H9 (cell line): ENCODE data around the gene RC3H2. TPM values are rescaled to one million over a fixed set of nuclear protein-coding genes. Genes with fewer than 3 reads are reported as not detected.

Source experiments
- DNase-seq: peaks from one replicate; pipeline ENCODE4 v3.0.0-alpha.2; 2017
- H2AFZ ChIP-seq: one replicate; pipeline ENCODE4 v1.6.1; 2013; ENCODE audit warnings: mild to moderate bottlenecking, low read length, control low read depth, moderate library complexity
- H2AK5ac ChIP-seq: 2 replicates; pipeline ENCODE4 v1.6.1; 2013; ENCODE audit warnings: low read length, control low read depth, mixed read lengths; ENCODE audit not compliant: insufficient read length
- H2BK120ac ChIP-seq: one replicate; pipeline ENCODE4 v1.6.1; 2013; ENCODE audit warnings: low read depth, mild to moderate bottlenecking, low read length, control low read depth, inconsistent platforms; ENCODE audit not compliant: poor library complexity, severe bottlenecking
- H2BK12ac ChIP-seq: 2 replicates; pipeline ENCODE4 v1.6.1; 2013; ENCODE audit warnings: low read length, control low read depth, mixed read lengths, low read depth; ENCODE audit not compliant: insufficient read length
- H2BK15ac ChIP-seq: 2 replicates; pipeline ENCODE4 v1.6.1; 2013; ENCODE audit warnings: low read depth, low read length, control low read depth
- H2BK20ac ChIP-seq: one replicate; pipeline ENCODE4 v1.6.1; 2013; ENCODE audit warnings: low read depth, mild to moderate bottlenecking, low read length, control low read depth, inconsistent platforms; ENCODE audit not compliant: poor library complexity, severe bottlenecking
- H2BK5ac ChIP-seq: 2 replicates; pipeline ENCODE4 v1.6.1; 2013; ENCODE audit warnings: low read length, control low read depth, mixed read lengths; ENCODE audit not compliant: insufficient read length
- H3K14ac ChIP-seq: 2 replicates; pipeline ENCODE4 v1.6.1; 2013; ENCODE audit warnings: low read length, control low read depth; ENCODE audit not compliant: insufficient read depth
- H3K18ac ChIP-seq: 2 replicates; pipeline ENCODE4 v1.6.1; 2013; ENCODE audit warnings: low read depth, mild to moderate bottlenecking, mixed read lengths, low read length, control low read depth; ENCODE audit not compliant: insufficient read length
- H3K23ac ChIP-seq: 2 replicates; pipeline ENCODE4 v1.6.1; 2013; ENCODE audit warnings: low read length, control low read depth, mixed read lengths, low read depth; ENCODE audit not compliant: insufficient read length
- H3K23me2 ChIP-seq: 2 replicates; pipeline ENCODE4 v1.6.1; 2013; ENCODE audit warnings: low read depth, mild to moderate bottlenecking, mixed read lengths, low read length, control low read depth; ENCODE audit not compliant: insufficient read length, poor library complexity, severe bottlenecking
- H3K27ac ChIP-seq: 2 replicates; pipeline ENCODE4 v1.5.1; 2013; ENCODE audit warnings: low read length, control low read depth, mixed read lengths, low read depth; ENCODE audit not compliant: insufficient read length
- H3K27me3 ChIP-seq: 2 replicates; pipeline ENCODE4 v1.6.1; 2013; ENCODE audit warnings: low read length, control low read depth, inconsistent platforms; ENCODE audit not compliant: insufficient read depth
- H3K4ac ChIP-seq: 2 replicates; pipeline ENCODE4 v1.6.1; 2013; ENCODE audit warnings: low read depth, mild to moderate bottlenecking, control low read depth, inconsistent platforms, low read length, moderate library complexity
- H3K4me1 ChIP-seq: 2 replicates; pipeline ENCODE4 v1.6.1; 2013; ENCODE audit warnings: low read length, control low read depth, inconsistent platforms; ENCODE audit not compliant: insufficient read depth
- H3K4me2 ChIP-seq: 2 replicates; pipeline ENCODE4 v1.6.1; 2013; ENCODE audit warnings: low read length, control low read depth, mixed read lengths; ENCODE audit not compliant: insufficient read length, insufficient read depth
- H3K56ac ChIP-seq: 2 replicates; pipeline ENCODE4 v1.6.1; 2013; ENCODE audit warnings: low read depth, mild to moderate bottlenecking, mixed read lengths, low read length, control low read depth; ENCODE audit not compliant: insufficient read length
- H3K79me1 ChIP-seq: 2 replicates; pipeline ENCODE4 v1.6.1; 2013; ENCODE audit warnings: low read depth, mild to moderate bottlenecking, moderate library complexity, low read length, control low read depth, inconsistent platforms; ENCODE audit not compliant: insufficient read depth, poor library complexity, severe bottlenecking
- H3K79me2 ChIP-seq: 2 replicates; pipeline ENCODE4 v1.6.1; 2013; ENCODE audit warnings: low read length, control low read depth, inconsistent platforms; ENCODE audit not compliant: insufficient read depth
- H3K9ac ChIP-seq: 2 replicates; pipeline ENCODE4 v1.6.1; 2013; ENCODE audit warnings: low read length, control low read depth, mixed read lengths; ENCODE audit not compliant: insufficient read length; ENCODE audit errors: extremely low read depth
- H3K9me3 ChIP-seq: one replicate; pipeline ENCODE4 v1.6.1; 2013; ENCODE audit warnings: low read depth, low read length, inconsistent platforms; ENCODE audit not compliant: control insufficient read depth
- H3T11ph ChIP-seq: one replicate; pipeline ENCODE4 v1.6.1; 2013; ENCODE audit warnings: mild to moderate bottlenecking, low read length, control low read depth, inconsistent platforms
- H4K20me1 ChIP-seq: one replicate; pipeline ENCODE4 v1.6.1; 2013; ENCODE audit not compliant: control insufficient read depth, insufficient read length, insufficient read depth
- H4K5ac ChIP-seq: 2 replicates; pipeline ENCODE4 v1.6.1; 2013; ENCODE audit warnings: low read depth, mild to moderate bottlenecking, mixed read lengths, low read length, control low read depth; ENCODE audit not compliant: insufficient read length
- H4K8ac ChIP-seq: replicated peaks from 2 replicates; pipeline ENCODE4 v1.6.1; 2013; ENCODE audit warnings: low read length, control low read depth, mixed read lengths, low read depth; ENCODE audit not compliant: insufficient read length
- H4K91ac ChIP-seq: 2 replicates; pipeline ENCODE4 v1.6.1; 2013; ENCODE audit warnings: low read depth, mild to moderate bottlenecking, moderate library complexity, mixed read lengths, low read length, control low read depth; ENCODE audit not compliant: insufficient read length
- H3K27ac Mint-ChIP-seq, 3 experiments: 2 replicates in 2 of 3; 3 replicates in 1 of 3; pipeline ENCODE4 v1.8.0; 2020 to 2021; ENCODE audit warnings: mixed read lengths in 3 of 3, mild to moderate bottlenecking in 1 of 3, moderate library complexity in 1 of 3
- H3K27me3 Mint-ChIP-seq: 2 replicates; pipeline ENCODE4 v1.8.0; 2021; ENCODE audit warnings: low read depth, mild to moderate bottlenecking, moderate library complexity, mixed read lengths
- H3K36me3 Mint-ChIP-seq, 3 experiments: 2 replicates in 2 of 3; 3 replicates in 1 of 3; pipeline ENCODE4 v1.8.0; 2020 to 2021; ENCODE audit warnings: low read depth in 3 of 3, mixed read lengths in 3 of 3; ENCODE audit not compliant: insufficient read depth in 1 of 3
- H3K4me1 Mint-ChIP-seq, 2 experiments: 2 replicates each; pipeline ENCODE4 v1.8.0; 2020; ENCODE audit warnings: mixed read lengths in 2 of 2
- H3K4me3 Mint-ChIP-seq, 2 experiments: 2 replicates in 1 of 2; 3 replicates in 1 of 2; pipeline ENCODE4 v1.8.0; 2020 to 2021; ENCODE audit warnings: mild to moderate bottlenecking in 2 of 2, mixed read lengths in 2 of 2, moderate library complexity in 1 of 2
- H3K9me3 Mint-ChIP-seq, 2 experiments: 2 replicates in 1 of 2; 3 replicates in 1 of 2; pipeline ENCODE4 v1.8.0; 2020; ENCODE audit warnings: mild to moderate bottlenecking in 2 of 2, mixed read lengths in 2 of 2, moderate library complexity in 1 of 2
- WGBS: extraction: QIAGEN DNeasy Blood & Tissue Kit; methylation state at CpG from one replicate; pipeline ENCODE4 v1.1.7; 2013; ENCODE audit warnings: missing lambda C conversion rate, low lambda C conversion rate, mixed read lengths; ENCODE audit not compliant: insufficient read length; ENCODE audit errors: extremely low coverage; 5-methylcytosine and 5-hydroxymethylcytosine counted together
- total RNA-seq: library from RNA; stranded (reverse); gene quantifications from 2 replicates; pipeline ENCODE4 v1.2.1, GENCODE V29; 2021
- TF ChIP-seq, protein P1 (sequence below): fragments of 200-600 bp; sonication (generic); conservative IDR thresholded peaks from 3 replicates; pipeline ENCODE4 v1.8.0; 2021; ENCODE audit warnings: antibody characterized with exemption, mild to moderate bottlenecking

The RC3H2 gene
- total RNA-seq, 1 experiment from 2014 or later = 49.0 TPM

GRCh38 chr9:122844137-122844536 is 61.0 kb downstream of the RC3H2 start:
- Histone ChIP-seq H2BK12ac (no peak overlapping the region), H2BK20ac (no peak overlapping the region), H3K4ac (no peak overlapping the region), H3K27ac (no peak overlapping the region), H2BK120ac (no peak overlapping the region), H3K56ac (no peak overlapping the region), H3T11ph (no peak overlapping the region), H3K4me2 (no peak overlapping the region), H3K14ac (no peak overlapping the region), H3K9ac (no peak overlapping the region), H3K9me3 (no peaks in the 10 kb centered on the region), H3K4me1 (no peaks in the 10 kb centered on the region), H3K27me3 (no peaks in the 10 kb centered on the region), H2AK5ac (no peak overlapping the region), H2AFZ (no peak overlapping the region), H4K8ac (no peak overlapping the region), H4K91ac (no peak overlapping the region), H3K23me2 (no peaks in the 10 kb centered on the region), H3K79me2 (no peaks in the 10 kb centered on the region), H3K79me1 (no peaks in the 10 kb centered on the region), H4K5ac (no peak overlapping the region), H4K20me1 (no peaks in the 10 kb centered on the region), H2BK5ac (no peak overlapping the region), H2BK15ac (no peak overlapping the region), H3K23ac (no peak overlapping the region), H3K18ac (no peak overlapping the region)
- no peak for DNase-seq
- H3K27me3 Mint-ChIP-seq = peaks cover 4% of the 10 kb centered on the region; the same call in 1 of the 2 replicates
- no peak overlapping the region for H3K27ac Mint-ChIP-seq
- TF ChIP-seq, protein P1, sequence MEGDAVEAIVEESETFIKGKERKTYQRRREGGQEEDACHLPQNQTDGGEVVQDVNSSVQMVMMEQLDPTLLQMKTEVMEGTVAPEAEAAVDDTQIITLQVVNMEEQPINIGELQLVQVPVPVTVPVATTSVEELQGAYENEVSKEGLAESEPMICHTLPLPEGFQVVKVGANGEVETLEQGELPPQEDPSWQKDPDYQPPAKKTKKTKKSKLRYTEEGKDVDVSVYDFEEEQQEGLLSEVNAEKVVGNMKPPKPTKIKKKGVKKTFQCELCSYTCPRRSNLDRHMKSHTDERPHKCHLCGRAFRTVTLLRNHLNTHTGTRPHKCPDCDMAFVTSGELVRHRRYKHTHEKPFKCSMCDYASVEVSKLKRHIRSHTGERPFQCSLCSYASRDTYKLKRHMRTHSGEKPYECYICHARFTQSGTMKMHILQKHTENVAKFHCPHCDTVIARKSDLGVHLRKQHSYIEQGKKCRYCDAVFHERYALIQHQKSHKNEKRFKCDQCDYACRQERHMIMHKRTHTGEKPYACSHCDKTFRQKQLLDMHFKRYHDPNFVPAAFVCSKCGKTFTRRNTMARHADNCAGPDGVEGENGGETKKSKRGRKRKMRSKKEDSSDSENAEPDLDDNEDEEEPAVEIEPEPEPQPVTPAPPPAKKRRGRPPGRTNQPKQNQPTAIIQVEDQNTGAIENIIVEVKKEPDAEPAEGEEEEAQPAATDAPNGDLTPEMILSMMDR = no peak
- H3K4me3 Mint-ChIP-seq = no peak overlapping the region
- no CpG with 5 or more reads among the region's 1 CpG for WGBS
- peaks cover 8 to 29% (median 24%) of the 10 kb centered on the region in 3 experiments; a peak in 6 of 7 replicates for H3K36me3 Mint-ChIP-seq
- H3K9me3 Mint-ChIP-seq = peaks cover 0 to 3% of the 10 kb centered on the region in 2 experiments; a peak in 2 of 5 replicates
- H3K4me1 Mint-ChIP-seq = no peaks in the 10 kb centered on the region
